ENCODE results near the gene ALS2. TPM values are rescaled to one million over a fixed set of nuclear protein-coding genes. Genes with fewer than 3 reads are reported as not detected.

The ALS2 gene
- total RNA-seq, 1 donor from 2014 or later, result 28.2 TPM

Small RNA genes lying within 50 kb of the gene (small RNA-seq; reads per million reads assigned to genes)
- gene RF00019 (not detected), gene UBE2V1P11 (not detected)

Other genes with a start within 250 kb of the ALS2 start
- 19.3 TPM for gene TMEM237, start 137.4 kb downstream of the ALS2 start, total RNA-seq
- under 0.01 TPM for gene MPP4, start 82.3 kb downstream of the ALS2 start, total RNA-seq
- 0.52 TPM for gene CDK15, start 25.6 kb upstream of the ALS2 start, total RNA-seq